OCI-LY3 (cell line): ENCODE results near the gene SNCB.

Source experiments
- H2AFZ ChIP-seq: fragments of 200-600, 300-600 bp; shearing (Covaris generic); 2 replicates; pipeline ENCODE4 v1.6.0; 2014; ENCODE audit warnings: antibody characterized with exemption, low read depth, low read length
- H3K27ac ChIP-seq: fragments of 200-600, 300-600 bp; sonication (generic); 2 replicates; pipeline ENCODE4 v1.5.1; 2014; ENCODE audit warnings: mild to moderate bottlenecking, low read length, moderate library complexity, mixed read lengths
- H3K27me3 ChIP-seq: fragments of 200-600, 300-600 bp; sonication (generic); 2 replicates; pipeline ENCODE4 v1.6.1; 2014; ENCODE audit warnings: low read depth, low read length, mixed read lengths
- H3K36me3 ChIP-seq: fragments of 200-600, 300-600 bp; sonication (generic); replicated peaks from 2 replicates; pipeline ENCODE3; 2014; ENCODE audit warnings: low read depth, low read length, mixed read lengths
- H3K4me1 ChIP-seq: fragments of 300-600, 200-600 bp; sonication (generic); 2 replicates; pipeline ENCODE4 v1.6.1; 2014; ENCODE audit warnings: low read length, mixed read lengths
- H3K4me2 ChIP-seq: fragments of 200-600, 300-600 bp; sonication (generic); 2 replicates; pipeline ENCODE4 v1.6.1; 2014; ENCODE audit warnings: low read length, mixed read lengths
- H3K4me3 ChIP-seq: fragments of 300-600, 200-600 bp; sonication (generic); 2 replicates; pipeline ENCODE4 v1.5.1; 2014; ENCODE audit warnings: antibody characterized with exemption, mild to moderate bottlenecking, low read length, moderate library complexity
- H3K79me2 ChIP-seq: fragments of 300-600, 200-600 bp; shearing (Covaris generic); 2 replicates; pipeline ENCODE4 v1.6.1; 2014; ENCODE audit warnings: mild to moderate bottlenecking, low read length, mixed read lengths
- H3K9ac ChIP-seq: fragments of 300-600, 200-600 bp; shearing (Covaris generic); 2 replicates; pipeline ENCODE4 v1.6.0; 2014; ENCODE audit warnings: mild to moderate bottlenecking, low read length, moderate library complexity
- H3K9me3 ChIP-seq: fragments of 200-600, 300-600 bp; shearing (Covaris generic); 2 replicates; pipeline ENCODE4 v1.6.1; 2014; ENCODE audit warnings: low read length, mixed read lengths; ENCODE audit not compliant: insufficient read depth
- H4K20me1 ChIP-seq: fragments of 200-600, 300-600 bp; sonication (generic); 2 replicates; pipeline ENCODE4 v1.6.1; 2016; ENCODE audit warnings: low read length, mixed read lengths; ENCODE audit not compliant: insufficient read depth
- CTCF ChIP-seq: fragments of 200-600, 300-600 bp; sonication (generic); IDR thresholded peaks from 2 replicates; pipeline ENCODE4 v1.5.1; 2014; ENCODE audit warnings: antibody characterized with exemption, low read length, low read depth
- EZH2phosphoT487 ChIP-seq: fragments of 200-600 bp; shearing (Covaris generic); IDR thresholded peaks from 2 replicates; pipeline ENCODE4 v1.6.1; 2018; ENCODE audit warnings: antibody characterized with exemption, mixed run types, low read depth

Gene SNCB

DNA sequence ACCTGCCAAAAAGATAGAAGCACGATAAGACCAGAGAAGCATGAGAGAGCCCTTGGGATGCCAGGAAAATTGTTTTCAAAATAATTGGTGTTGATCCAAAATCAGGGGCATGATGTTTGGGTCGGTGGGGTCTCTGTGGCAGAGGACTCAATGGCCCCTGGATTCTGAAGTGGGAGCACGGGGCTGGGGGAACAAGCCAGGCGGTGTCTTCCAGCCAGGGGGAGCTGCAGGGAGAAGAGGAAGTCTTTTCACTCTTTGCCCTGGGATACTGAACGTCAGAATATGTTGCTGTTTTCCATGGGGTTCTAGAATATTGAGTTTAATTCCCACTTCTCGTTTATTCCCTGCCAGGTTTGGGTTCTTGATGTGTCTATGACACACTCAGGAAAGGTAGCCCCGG is 37.3 kb upstream of the SNCB start:
- Histone ChIP-seq H4K20me1 (no peaks in the 10 kb centered on the region), H3K36me3 (no peaks in the 10 kb centered on the region), H2AFZ (no peak overlapping the region), H3K27me3 (peaks cover 23% of the 10 kb centered on the region), H3K4me3 (no peak overlapping the region), H3K9me3 (no peaks in the 10 kb centered on the region), H3K4me2 (no peak overlapping the region), H3K9ac (no peak overlapping the region), H3K4me1 (peaks cover 5% of the 10 kb centered on the region; the same call in 1 of the 2 replicates), H3K79me2 (no peaks in the 10 kb centered on the region), H3K27ac (no peak overlapping the region)
- no peak for TF ChIP-seq EZH2phosphoT487
- TF ChIP-seq CTCF, result no peak

DNA sequence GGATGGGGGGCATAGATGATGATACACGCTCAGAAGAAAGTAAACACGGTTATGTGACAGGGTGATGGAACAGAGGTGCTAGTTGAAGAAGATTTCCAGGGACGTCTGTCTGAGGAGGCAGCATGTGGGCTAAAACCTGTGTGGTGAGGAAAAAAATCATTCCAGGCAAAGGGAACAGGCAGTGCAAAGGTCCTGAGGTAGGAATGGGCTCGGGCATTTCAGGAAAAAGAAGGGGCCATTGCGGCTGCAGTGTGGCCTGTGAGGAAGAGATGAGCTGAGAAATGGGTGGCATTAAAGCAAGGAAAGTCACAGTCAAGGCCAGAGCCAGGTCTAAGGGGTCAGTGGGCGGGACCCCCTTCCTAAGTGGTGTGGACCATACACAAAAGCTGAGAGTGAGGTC is 35.2 kb upstream of the SNCB start:
- Histone ChIP-seq H4K20me1 (no peaks in the 10 kb centered on the region), H3K9me3 (no peaks in the 10 kb centered on the region), H3K4me3 (no peak overlapping the region), H3K9ac (no peak overlapping the region), H3K27me3 (peaks cover 23% of the 10 kb centered on the region), H3K4me1 (0 out of 2 replicates have a peak, but pooled peaks cover 2% of the 10 kb centered on the region), H3K36me3 (no peaks in the 10 kb centered on the region), H3K79me2 (no peaks in the 10 kb centered on the region), H3K27ac (no peak overlapping the region), H2AFZ (no peak overlapping the region), H3K4me2 (no peak overlapping the region)
- TF ChIP-seq EZH2phosphoT487 (no peak), CTCF (no peak)

DNA sequence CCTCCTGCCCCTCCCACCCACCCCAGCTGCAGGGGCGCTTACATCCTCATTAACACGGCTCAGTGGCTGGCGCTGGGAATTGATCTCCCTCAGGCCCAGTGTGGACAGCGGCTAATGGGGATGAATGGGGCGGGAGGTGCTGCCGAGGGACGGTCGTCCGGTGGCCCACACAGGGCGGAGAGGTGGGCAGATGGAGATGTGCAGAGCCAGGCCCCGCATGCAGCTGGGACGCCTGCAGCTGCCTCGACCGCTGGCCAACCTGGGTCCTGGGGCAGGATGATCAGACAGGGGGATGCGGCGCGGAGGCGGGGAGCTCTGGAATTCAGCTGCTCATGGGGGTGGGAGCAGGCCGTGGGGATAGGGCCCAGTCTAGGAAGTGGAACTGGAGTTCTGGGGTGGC is 34.6 kb upstream of the SNCB start:
- Histone ChIP-seq H3K27ac (no peak overlapping the region), H3K27me3 (peaks cover 23% of the 10 kb centered on the region), H2AFZ (no peak overlapping the region), H3K4me2 (no peak overlapping the region), H3K79me2 (no peaks in the 10 kb centered on the region), H4K20me1 (no peaks in the 10 kb centered on the region), H3K4me1 (0 out of 2 replicates have a peak, but pooled peaks cover 3% of the 10 kb centered on the region), H3K4me3 (no peak overlapping the region), H3K9me3 (no peaks in the 10 kb centered on the region), H3K36me3 (no peaks in the 10 kb centered on the region), H3K9ac (no peak overlapping the region)
- TF ChIP-seq EZH2phosphoT487 (no peak), CTCF (no peak)

DNA sequence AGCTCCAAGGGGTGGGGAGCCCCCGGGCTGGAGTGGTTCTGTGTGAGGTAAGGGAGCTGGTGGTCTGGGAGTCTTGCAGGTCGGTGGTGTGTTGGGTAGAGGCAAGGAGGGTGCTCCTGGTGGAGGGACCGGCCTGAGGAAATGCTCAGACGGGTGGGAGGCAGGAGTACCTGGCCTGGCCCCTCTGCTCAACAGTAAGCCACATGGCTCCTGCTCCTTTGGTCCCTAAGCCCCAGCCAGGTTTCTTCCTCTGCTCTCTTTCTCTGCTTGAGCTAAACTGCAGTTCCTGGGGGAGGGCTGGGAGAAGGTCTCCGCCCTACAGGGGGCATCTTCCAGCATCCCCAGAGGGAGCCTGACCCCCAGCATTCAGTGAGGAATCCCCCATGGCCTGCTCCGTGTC is 34.1 kb upstream of the SNCB start:
- no peaks in the 10 kb centered on the region for H4K20me1 ChIP-seq
- no peak for TF ChIP-seq CTCF
- no peak for TF ChIP-seq EZH2phosphoT487
- no peaks in the 10 kb centered on the region for H3K36me3 ChIP-seq
- peaks cover 23% of the 10 kb centered on the region for H3K27me3 ChIP-seq
- no peak overlapping the region for H3K9ac ChIP-seq
- H3K4me1 ChIP-seq, result 0 out of 2 replicates have a peak, but pooled peaks cover 3% of the 10 kb centered on the region
- H3K4me3 ChIP-seq, result no peak overlapping the region
- no peak overlapping the region for H2AFZ ChIP-seq
- H3K27ac ChIP-seq, result no peak overlapping the region
- no peaks in the 10 kb centered on the region for H3K79me2 ChIP-seq
- H3K9me3 ChIP-seq, result no peaks in the 10 kb centered on the region
- no peak overlapping the region for H3K4me2 ChIP-seq
